WTC11 (cell line): ENCODE results near the gene LSM3.

Experiments used
- ELF4 ChIP-seq: sonication (generic); formaldehyde crosslinking; IDR thresholded peaks from 2 replicates; pipeline ENCODE4 v1.8.1; 2022; ENCODE audit warnings: low read depth, mild to moderate bottlenecking, moderate library complexity, missing genetic modification reagents
- EMX1 ChIP-seq: fragments of 250-450 bp; sonication (Bioruptor Pico); IDR thresholded peaks from 2 replicates; pipeline ENCODE4 v1.8.0; 2021; ENCODE audit warnings: mild to moderate bottlenecking
- FOXP1 ChIP-seq: sonication (generic); formaldehyde crosslinking; IDR thresholded peaks from 2 replicates; pipeline ENCODE4 v1.8.0; 2022; ENCODE audit warnings: missing genetic modification reagents, mild to moderate bottlenecking, moderate library complexity, borderline replicate concordance
- TCF7 ChIP-seq: sonication (generic); formaldehyde crosslinking; IDR thresholded peaks from 2 replicates; pipeline ENCODE4 v1.8.0; 2022; ENCODE audit warnings: mild to moderate bottlenecking, low read depth, missing genetic modification reagents, moderate library complexity
- ZNF317 ChIP-seq: sonication (generic); formaldehyde crosslinking; IDR thresholded peaks from 2 replicates; pipeline ENCODE4 v1.8.1; 2023; ENCODE audit warnings: low read depth, mild to moderate bottlenecking, moderate library complexity, missing genetic modification reagents, borderline replicate concordance
- TF ChIP-seq, protein P1 (sequence below): fragments of 200-600 bp; IDR thresholded peaks from 2 replicates; pipeline ENCODE4 v1.8.0; 2022; ENCODE audit warnings: antibody characterized with exemption
- TF ChIP-seq, protein P2 (sequence below): sonication (generic); formaldehyde crosslinking; IDR thresholded peaks from 2 replicates; pipeline ENCODE4 v1.8.0; 2022; ENCODE audit warnings: mild to moderate bottlenecking, missing genetic modification reagents
- TF ChIP-seq, protein P3 (sequence below): sonication (generic); formaldehyde crosslinking; IDR thresholded peaks from 2 replicates; pipeline ENCODE4 v1.8.1; 2023; ENCODE audit warnings: mild to moderate bottlenecking, moderate library complexity, missing genetic modification reagents
- TF ChIP-seq, protein P4 (sequence below): sonication (generic); formaldehyde crosslinking; IDR thresholded peaks from 2 replicates; pipeline ENCODE4 v1.8.0; 2022; ENCODE audit warnings: mild to moderate bottlenecking, missing genetic modification reagents

DNA sequence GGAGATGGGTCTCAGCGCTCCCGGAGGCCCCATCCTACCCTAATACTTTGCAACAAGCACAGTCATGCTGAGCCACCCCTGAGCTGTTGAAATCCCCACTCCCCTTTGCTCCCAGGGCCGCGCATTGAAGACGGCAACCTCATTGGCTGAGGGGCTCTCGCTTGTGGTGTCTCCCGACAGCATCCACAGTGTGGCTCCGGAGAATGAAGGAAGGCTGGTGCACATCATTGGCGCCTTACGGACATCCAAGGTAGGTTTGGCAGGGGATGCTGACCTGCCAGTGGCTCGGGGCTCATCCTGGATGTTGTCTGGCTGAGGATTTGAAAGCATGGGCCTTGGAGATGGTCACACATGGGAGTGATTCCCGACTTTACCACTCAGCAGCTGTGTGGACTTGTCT, 47.9 kb upstream of the LSM3 start:
- TF ChIP-seq, protein P1, sequence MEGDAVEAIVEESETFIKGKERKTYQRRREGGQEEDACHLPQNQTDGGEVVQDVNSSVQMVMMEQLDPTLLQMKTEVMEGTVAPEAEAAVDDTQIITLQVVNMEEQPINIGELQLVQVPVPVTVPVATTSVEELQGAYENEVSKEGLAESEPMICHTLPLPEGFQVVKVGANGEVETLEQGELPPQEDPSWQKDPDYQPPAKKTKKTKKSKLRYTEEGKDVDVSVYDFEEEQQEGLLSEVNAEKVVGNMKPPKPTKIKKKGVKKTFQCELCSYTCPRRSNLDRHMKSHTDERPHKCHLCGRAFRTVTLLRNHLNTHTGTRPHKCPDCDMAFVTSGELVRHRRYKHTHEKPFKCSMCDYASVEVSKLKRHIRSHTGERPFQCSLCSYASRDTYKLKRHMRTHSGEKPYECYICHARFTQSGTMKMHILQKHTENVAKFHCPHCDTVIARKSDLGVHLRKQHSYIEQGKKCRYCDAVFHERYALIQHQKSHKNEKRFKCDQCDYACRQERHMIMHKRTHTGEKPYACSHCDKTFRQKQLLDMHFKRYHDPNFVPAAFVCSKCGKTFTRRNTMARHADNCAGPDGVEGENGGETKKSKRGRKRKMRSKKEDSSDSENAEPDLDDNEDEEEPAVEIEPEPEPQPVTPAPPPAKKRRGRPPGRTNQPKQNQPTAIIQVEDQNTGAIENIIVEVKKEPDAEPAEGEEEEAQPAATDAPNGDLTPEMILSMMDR = no peak
- TF ChIP-seq, protein P2, sequence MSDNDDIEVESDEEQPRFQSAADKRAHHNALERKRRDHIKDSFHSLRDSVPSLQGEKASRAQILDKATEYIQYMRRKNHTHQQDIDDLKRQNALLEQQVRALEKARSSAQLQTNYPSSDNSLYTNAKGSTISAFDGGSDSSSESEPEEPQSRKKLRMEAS (CRISPR knock-in tag) = no peak
- no peak for TF ChIP-seq FOXP1 (CRISPR knock-in tag)
- TF ChIP-seq, protein P3, sequence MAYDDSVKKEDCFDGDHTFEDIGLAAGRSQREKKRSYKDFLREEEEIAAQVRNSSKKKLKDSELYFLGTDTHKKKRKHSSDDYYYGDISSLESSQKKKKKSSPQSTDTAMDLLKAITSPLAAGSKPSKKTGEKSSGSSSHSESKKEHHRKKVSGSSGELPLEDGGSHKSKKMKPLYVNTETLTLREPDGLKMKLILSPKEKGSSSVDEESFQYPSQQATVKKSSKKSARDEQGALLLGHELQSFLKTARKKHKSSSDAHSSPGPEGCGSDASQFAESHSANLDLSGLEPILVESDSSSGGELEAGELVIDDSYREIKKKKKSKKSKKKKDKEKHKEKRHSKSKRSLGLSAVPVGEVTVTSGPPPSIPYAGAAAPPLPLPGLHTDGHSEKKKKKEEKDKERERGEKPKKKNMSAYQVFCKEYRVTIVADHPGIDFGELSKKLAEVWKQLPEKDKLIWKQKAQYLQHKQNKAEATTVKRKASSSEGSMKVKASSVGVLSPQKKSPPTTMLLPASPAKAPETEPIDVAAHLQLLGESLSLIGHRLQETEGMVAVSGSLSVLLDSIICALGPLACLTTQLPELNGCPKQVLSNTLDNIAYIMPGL = no peak
- TF ChIP-seq, protein P4, sequence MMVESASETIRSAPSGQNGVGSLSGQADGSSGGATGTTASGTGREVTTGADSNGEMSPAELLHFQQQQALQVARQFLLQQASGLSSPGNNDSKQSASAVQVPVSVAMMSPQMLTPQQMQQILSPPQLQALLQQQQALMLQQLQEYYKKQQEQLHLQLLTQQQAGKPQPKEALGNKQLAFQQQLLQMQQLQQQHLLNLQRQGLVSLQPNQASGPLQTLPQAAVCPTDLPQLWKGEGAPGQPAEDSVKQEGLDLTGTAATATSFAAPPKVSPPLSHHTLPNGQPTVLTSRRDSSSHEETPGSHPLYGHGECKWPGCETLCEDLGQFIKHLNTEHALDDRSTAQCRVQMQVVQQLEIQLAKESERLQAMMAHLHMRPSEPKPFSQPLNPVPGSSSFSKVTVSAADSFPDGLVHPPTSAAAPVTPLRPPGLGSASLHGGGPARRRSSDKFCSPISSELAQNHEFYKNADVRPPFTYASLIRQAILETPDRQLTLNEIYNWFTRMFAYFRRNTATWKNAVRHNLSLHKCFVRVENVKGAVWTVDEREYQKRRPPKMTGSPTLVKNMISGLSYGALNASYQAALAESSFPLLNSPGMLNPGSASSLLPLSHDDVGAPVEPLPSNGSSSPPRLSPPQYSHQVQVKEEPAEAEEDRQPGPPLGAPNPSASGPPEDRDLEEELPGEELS = no peak
- TF ChIP-seq EMX1 (CRISPR knock-in tag) = no peak
- no peak for TF ChIP-seq ELF4 (CRISPR knock-in tag)
- no peak for TF ChIP-seq TCF7 (CRISPR knock-in tag)
- TF ChIP-seq ZNF317 (CRISPR knock-in tag) = no peak
